T-cell (primary cell): ENCODE measurements around the gene HOXB7. TPM values are rescaled to one million over a fixed set of nuclear protein-coding genes. Genes with fewer than 3 reads are reported as not detected.

ENCODE experiments used
- ATAC-seq, 4 experiments: fragments of 200-7000 bp in 3 of 4; fragments of 150-1000 bp in 1 of 4; cut with Tn5 transposase; replicated peaks in 1 of 4; 1 replicate in 3 of 4; 2 replicates in 1 of 4; pipeline ENCODE4 v1.10.0; 2021; ENCODE audit warnings: moderate library complexity in 3 of 4, mild to moderate bottlenecking in 2 of 4, moderate number of reproducible peaks in 1 of 4
- CTCF ChIA-PET, 2 donors: fragments of 300-600 bp; sonication (Branson Sonifier 250); formaldehyde crosslinking; loops; one replicate each; lab custom pipeline; 2022; ENCODE audit warnings: antibody characterized with exemption in 2 of 2; lab: Charles Lee
- POLR2A ChIA-PET, 2 donors: fragments of 300-600 bp; sonication (Branson Sonifier 250); formaldehyde crosslinking; loops; one replicate each; lab custom pipeline; 2022; ENCODE audit warnings: antibody characterized with exemption in 2 of 2; lab: Charles Lee
- DNase-seq, 35 experiments: peaks; one replicate each; pipeline versions ENCODE4 v3.0.0 to v3.0.0-alpha.2; 2013 to 2023
- H3K27ac ChIP-seq: one replicate; pipeline ENCODE4 v1.5.1; 2013; ENCODE audit warnings: low read length
- H3K27me3 ChIP-seq, 2 experiments: replicated peaks in 1 of 2; 1 replicate in 1 of 2; 2 replicates in 1 of 2; pipeline versions ENCODE4 v1.6.1 to v1.7.0; 2013; ENCODE audit warnings: low read length in 1 of 2, mixed read lengths in 1 of 2; ENCODE audit not compliant: control insufficient read depth in 2 of 2, insufficient read depth in 2 of 2; ENCODE audit errors: extremely low read depth in 1 of 2
- H3K36me3 ChIP-seq, 2 donors: 1 replicate in 1 of 2; 2 replicates in 1 of 2; pipeline versions ENCODE4 v1.6.1 to v1.7.0; 2013; ENCODE audit warnings: low read length in 1 of 2; ENCODE audit not compliant: control insufficient read depth in 2 of 2, insufficient read depth in 1 of 2; ENCODE audit errors: extremely low read depth in 1 of 2
- H3K4me1 ChIP-seq, 2 experiments: 1 replicate in 1 of 2; 2 replicates in 1 of 2; pipeline versions ENCODE4 v1.6.1 to v1.7.0; 2013; ENCODE audit warnings: low read length in 2 of 2, mixed read lengths in 1 of 2; ENCODE audit not compliant: insufficient read depth in 2 of 2, control insufficient read depth in 1 of 2; ENCODE audit errors: extremely low read depth in 1 of 2
- H3K4me3 ChIP-seq, 2 donors: 1 replicate in 1 of 2; 2 replicates in 1 of 2; pipeline versions ENCODE4 v1.5.1 to v1.7.0; 2013; ENCODE audit warnings: mild to moderate bottlenecking in 2 of 2, low read length in 1 of 2, moderate library complexity in 1 of 2; ENCODE audit not compliant: control insufficient read depth in 1 of 2; ENCODE audit errors: extremely low read depth in 1 of 2
- H3K9me3 ChIP-seq: 2 replicates; pipeline ENCODE4 v1.7.0; 2013
- H3K27ac Mint-ChIP-seq, 2 donors: one replicate each; pipeline ENCODE4 v1.8.0; 2020 to 2021; ENCODE audit warnings: mild to moderate bottlenecking in 2 of 2, mixed read lengths in 2 of 2
- H3K27me3 Mint-ChIP-seq, 2 donors: one replicate each; pipeline ENCODE4 v1.8.0; 2021 to 2022; ENCODE audit warnings: mixed read lengths in 2 of 2
- H3K36me3 Mint-ChIP-seq: one replicate; pipeline ENCODE4 v1.8.0; 2021; ENCODE audit warnings: mixed read lengths
- H3K4me1 Mint-ChIP-seq, 3 donors: one replicate each; pipeline ENCODE4 v1.8.0; 2020 to 2022; ENCODE audit warnings: mixed read lengths in 3 of 3, mild to moderate bottlenecking in 1 of 3
- H3K4me3 Mint-ChIP-seq, 3 donors: one replicate each; pipeline ENCODE4 v1.8.0; 2020 to 2022; ENCODE audit warnings: mild to moderate bottlenecking in 3 of 3, mixed read lengths in 3 of 3, moderate library complexity in 3 of 3
- H3K9me3 Mint-ChIP-seq, 3 donors: one replicate each; pipeline ENCODE4 v1.8.0; 2020 to 2022; ENCODE audit warnings: mixed read lengths in 3 of 3
- WGBS: methylation state at CpG from one replicate; pipeline ENCODE4 v1.1.5; 2013; ENCODE audit warnings: missing lambda C conversion rate; ENCODE audit not compliant: insufficient coverage; 5-methylcytosine and 5-hydroxymethylcytosine counted together
- total RNA-seq, 35 experiments: library from RNA in 6 of 35; stranded (reverse) in 6 of 35; fragments of 120-200 nt in 1 of 35; gene quantifications; one replicate each; pipeline versions ENCODE4 v1.2.1 to v1.2.4 and lab custom pipeline; 2013 to 2026

HOXB7 gene
- total RNA-seq, 5 donors from 2014 or later (not counting 1 experiment from before 2014, with no cell fraction given), result 0.47 to 0.66 (median 0.60) TPM; not detected in 2

DNA sequence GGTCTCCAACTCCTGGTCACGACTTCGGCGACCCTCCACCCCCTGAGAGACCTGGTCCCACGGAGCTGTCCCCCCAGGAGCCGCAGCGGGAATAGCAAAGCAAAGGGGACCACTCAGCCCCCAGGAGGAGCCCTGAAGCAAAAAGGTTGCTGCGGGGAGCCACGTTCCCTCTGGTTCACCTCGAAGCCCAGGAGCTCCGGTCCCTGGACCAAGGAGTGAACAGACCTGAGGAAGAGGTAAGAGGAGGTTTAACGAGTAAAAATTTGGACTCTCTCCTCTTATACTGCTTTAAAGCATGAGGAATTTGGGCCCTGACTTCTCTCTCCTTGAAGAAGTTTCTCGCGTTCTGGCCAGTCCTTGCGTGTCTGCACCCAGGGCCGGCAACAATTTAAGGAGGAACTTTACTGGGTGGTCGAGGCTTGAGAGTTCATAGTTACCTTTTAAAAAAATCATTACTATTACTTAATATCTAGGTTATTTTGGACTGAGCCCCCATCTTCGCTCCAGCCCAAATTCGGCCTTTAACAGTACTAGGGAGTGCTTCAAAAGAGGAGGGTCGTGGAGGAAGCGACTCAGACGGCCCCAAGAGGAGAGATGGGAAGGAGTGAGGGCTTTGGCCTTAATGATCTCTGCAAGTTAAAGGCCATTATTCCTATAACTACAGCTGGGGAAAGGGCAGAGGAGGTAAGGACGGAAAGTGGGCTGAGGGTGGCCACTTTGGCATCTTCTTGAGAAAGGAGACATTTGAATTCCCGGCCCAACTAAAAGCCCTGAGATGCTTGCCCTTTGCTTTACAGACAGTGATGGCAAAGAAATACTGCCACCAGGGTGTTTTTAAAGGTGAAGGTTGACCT is 32.3 kb upstream of the HOXB7 start:
- no peak overlapping the region for H3K4me3 Mint-ChIP-seq
- H3K27me3 ChIP-seq, result peaks cover 23 to 78% of the 10 kb centered on the region in 2 experiments
- H3K27ac Mint-ChIP-seq, result no peak overlapping the region
- peaks cover 25 to 32% (median 30%) of the 10 kb centered on the region in 3 donors for H3K4me1 Mint-ChIP-seq
- no peaks in the 10 kb centered on the region for H3K36me3 Mint-ChIP-seq
- H3K4me3 ChIP-seq, result no peak overlapping the region
- no peak for ATAC-seq
- ChIA-PET CTCF (no interaction called here), POLR2A (no interaction called here)
- no peaks in the 10 kb centered on the region for H3K36me3 ChIP-seq
- DNase-seq, result no peak
- no peak overlapping the region for H3K27ac ChIP-seq
- H3K4me1 ChIP-seq, result peaks cover 7 to 36% of the 10 kb centered on the region in 2 experiments
- H3K9me3 Mint-ChIP-seq, result no peaks in the 10 kb centered on the region
- H3K9me3 ChIP-seq, result no peaks in the 10 kb centered on the region
- WGBS, result 42% methylated on average over 6 of the region's 23 CpGs
- H3K27me3 Mint-ChIP-seq, result peaks cover 69 to 89% of the 10 kb centered on the region in 2 donors

DNA sequence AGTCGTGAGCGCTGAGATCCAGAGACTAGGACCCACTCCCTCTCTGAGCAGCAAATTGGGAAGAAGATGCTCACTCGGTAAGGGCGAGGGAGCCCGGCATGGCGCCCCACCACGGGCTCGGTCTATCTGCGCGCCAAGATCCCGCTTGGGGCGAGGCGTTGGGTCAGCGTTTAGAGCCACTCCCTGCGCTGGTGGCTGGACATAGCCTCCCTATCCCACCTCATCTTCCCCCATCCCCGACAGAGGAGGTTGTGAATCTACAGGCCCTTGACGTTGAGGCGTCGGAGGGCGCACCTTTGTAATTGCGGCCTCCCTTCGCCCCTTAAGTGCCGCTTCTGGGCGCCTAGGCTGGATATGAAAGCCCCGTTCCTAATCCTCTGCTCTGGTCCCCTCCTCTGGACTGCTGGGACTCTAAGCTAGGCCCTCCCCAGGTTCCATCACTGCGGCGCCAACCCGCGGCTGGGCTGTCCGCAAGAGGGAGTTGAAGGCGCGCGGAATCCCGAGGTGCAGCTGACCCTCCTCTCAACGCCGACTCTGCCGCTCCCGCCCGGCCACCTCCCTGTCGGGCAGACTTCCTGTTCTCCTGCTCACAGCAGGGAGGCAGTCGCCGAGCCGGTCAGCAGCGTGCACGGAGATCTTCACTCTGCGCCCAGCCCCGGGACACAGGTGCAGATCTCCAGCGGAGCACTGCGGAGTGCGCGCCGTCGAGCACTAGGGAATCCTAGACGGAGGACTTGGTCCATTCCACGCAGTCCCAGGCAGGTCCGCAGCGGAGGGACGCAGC is 31.4 kb upstream of the HOXB7 start:
- Histone ChIP-seq H3K27me3 (peaks cover 24 to 77% of the 10 kb centered on the region in 2 experiments), H3K9me3 (no peaks in the 10 kb centered on the region), H3K36me3 (no peaks in the 10 kb centered on the region), H3K4me3 (no peak overlapping the region), H3K27ac (no peak overlapping the region), H3K4me1 (peaks cover 5 to 29% of the 10 kb centered on the region in 2 experiments)
- Mint-ChIP-seq H3K4me3 (peak overlapping the region in 1 of 3 donors; percentile 9), H3K27ac (peak overlapping the region in 1 of 2 donors; percentile 72), H3K36me3 (no peaks in the 10 kb centered on the region), H3K27me3 (peaks cover 70 to 90% of the 10 kb centered on the region in 2 donors), H3K4me1 (peaks cover 18 to 25% (median 24%) of the 10 kb centered on the region in 3 donors), H3K9me3 (no peaks in the 10 kb centered on the region)
- ChIA-PET CTCF (no interaction called here), POLR2A (no interaction called here)
- no peak for DNase-seq
- 21% methylated on average over 52 of the region's 58 CpGs for WGBS
- ATAC-seq, result no peak

DNA sequence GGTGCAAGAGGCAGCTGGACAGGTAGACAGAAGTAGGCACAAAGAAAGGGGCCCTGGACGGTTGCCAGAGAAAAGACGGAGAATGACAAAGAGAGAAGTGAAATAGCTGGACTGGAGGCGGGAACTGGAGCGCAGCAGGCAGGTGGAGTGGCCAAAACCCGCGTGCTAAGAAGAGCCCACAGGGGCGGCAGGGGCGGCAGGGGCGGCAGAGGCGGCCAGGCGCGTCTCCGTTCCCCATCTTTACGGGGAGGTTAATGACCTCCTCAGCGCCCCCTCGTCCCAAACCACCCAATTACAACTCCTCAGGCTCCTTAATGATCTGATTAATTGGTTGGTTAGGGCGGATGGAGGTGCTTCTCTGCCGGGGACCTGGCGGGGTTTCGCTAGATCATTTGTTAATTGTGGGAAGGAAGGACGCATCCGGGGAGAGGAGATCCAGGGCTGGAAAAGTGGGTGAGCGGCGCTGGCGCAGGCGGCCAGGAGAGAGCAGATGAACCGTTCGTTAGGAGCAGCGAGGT is 30.8 kb upstream of the HOXB7 start:
- Histone ChIP-seq H3K27ac (no peak overlapping the region), H3K4me1 (peaks cover 3 to 25% of the 10 kb centered on the region in 2 experiments), H3K9me3 (no peaks in the 10 kb centered on the region), H3K4me3 (no peak overlapping the region), H3K36me3 (no peaks in the 10 kb centered on the region), H3K27me3 (peaks cover 26 to 78% of the 10 kb centered on the region in 2 experiments)
- WGBS, result 16% methylated on average over 15 of the region's 29 CpGs
- no peak for ATAC-seq
- Mint-ChIP-seq H3K4me1 (peaks cover 20 to 25% (median 24%) of the 10 kb centered on the region in 3 donors), H3K27me3 (peaks cover 72 to 94% of the 10 kb centered on the region in 2 donors), H3K4me3 (peak overlapping the region in 1 of 3 donors; percentile 9), H3K9me3 (no peaks in the 10 kb centered on the region), H3K36me3 (no peaks in the 10 kb centered on the region), H3K27ac (peak overlapping the region in 1 of 2 donors; percentile 72)
- CTCF ChIA-PET, result no interaction called here
- POLR2A ChIA-PET, result no interaction called here
- no peak for DNase-seq

GRCh38 chr17:48640858-48641180 is 30.0 kb upstream of the HOXB7 start:
- no CpG with 5 or more reads among the region's 1 CpG for WGBS
- Mint-ChIP-seq H3K4me3 (no peak overlapping the region), H3K27me3 (peaks cover 71 to 97% of the 10 kb centered on the region in 2 donors)

GRCh38 chr17:48639982-48640857 is 29.4 kb upstream of the HOXB7 start:
- H3K9me3 Mint-ChIP-seq, result no peaks in the 10 kb centered on the region
- no CpG with 5 or more reads among the region's 6 CpGs for WGBS

More at GRCh38 chr17:48640858-48641180, 30.0 kb upstream of the HOXB7 start:
- POLR2A ChIA-PET, result no interaction called here
- DNase-seq (no peak), ATAC-seq (no peak)
- Histone ChIP-seq H3K9me3 (no peaks in the 10 kb centered on the region), H3K36me3 (no peaks in the 10 kb centered on the region), H3K27me3 (peaks cover 28 to 78% of the 10 kb centered on the region in 2 experiments), H3K27ac (no peak overlapping the region), H3K4me1 (peaks cover 0 to 23% of the 10 kb centered on the region in 2 experiments), H3K4me3 (no peak overlapping the region)
- CTCF ChIA-PET, result interaction anchor here in 1 of 2 donors (1.0 kb wide), 1 partner anchor 15 kb away, joined by 3 read pairs; no protein-coding TSS in a partner anchor
- Mint-ChIP-seq H3K9me3 (no peaks in the 10 kb centered on the region), H3K27ac (no peak overlapping the region), H3K4me1 (peaks cover 23 to 26% (median 26%) of the 10 kb centered on the region in 3 donors), H3K36me3 (no peaks in the 10 kb centered on the region)

More at GRCh38 chr17:48639982-48640857, 29.4 kb upstream of the HOXB7 start:
- ChIA-PET POLR2A (no interaction called here), CTCF (interaction anchor here (0.5 to 1.0 kb wide), 2 partner anchors 15 to 166 kb away, joined by 3 read pairs; no protein-coding TSS in a partner anchor)
- peaks cover 19 to 23% (median 21%) of the 10 kb centered on the region in 3 donors for H3K4me1 Mint-ChIP-seq
- H3K9me3 ChIP-seq, result no peaks in the 10 kb centered on the region
- no peak for ATAC-seq
- no peak overlapping the region for H3K27ac ChIP-seq
- no peak overlapping the region for H3K4me3 Mint-ChIP-seq
- peaks cover 31 to 80% of the 10 kb centered on the region in 2 experiments for H3K27me3 ChIP-seq
- H3K4me1 ChIP-seq, result peaks cover 0 to 20% of the 10 kb centered on the region in 2 experiments
- DNase-seq, result no peak
- H3K4me3 ChIP-seq, result no peak overlapping the region
- no peak overlapping the region for H3K27ac Mint-ChIP-seq
- no peaks in the 10 kb centered on the region for H3K36me3 Mint-ChIP-seq
- peaks cover 71 to 97% of the 10 kb centered on the region in 2 donors for H3K27me3 Mint-ChIP-seq
- no peaks in the 10 kb centered on the region for H3K36me3 ChIP-seq
